ENCODE results near the gene EXOSC5.

DNA sequence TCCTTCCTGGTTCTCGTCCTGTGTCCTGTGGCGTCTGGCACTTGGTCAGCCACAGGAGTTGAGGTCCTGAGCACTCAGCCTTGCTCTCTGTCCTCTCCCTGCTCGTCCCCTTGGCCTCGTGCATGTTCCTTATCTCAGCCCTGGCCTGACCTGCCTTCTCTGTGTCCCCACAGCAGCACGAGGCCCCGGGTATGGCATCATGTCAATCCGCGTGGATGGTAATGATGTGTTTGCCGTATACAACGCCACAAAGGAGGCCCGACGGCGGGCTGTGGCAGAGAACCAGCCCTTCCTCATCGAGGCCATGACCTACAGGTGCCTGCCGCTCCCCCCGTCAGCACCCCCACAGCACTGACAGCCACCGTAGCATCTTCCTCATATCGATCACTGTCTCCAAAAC lies 25.3 kb upstream of the EXOSC5 start:
- TF ChIP-seq CTCF (IDR thresholded peaks at IDR 0.05; ENCODE audit: poor library complexity, severe bottlenecking) (no peak), MXI1 (conservative IDR thresholded peaks at IDR 0.05; ENCODE audit: poor library complexity, severe bottlenecking) (no peak), EP300 (conservative IDR thresholded peaks at IDR 0.05; ENCODE audit: poor library complexity, severe bottlenecking) (no peak), POLR2AphosphoS5 (IDR thresholded peaks at IDR 0.05) (no peak), EZH2 (IDR thresholded peaks at IDR 0.05; ENCODE audit: borderline replicate concordance, insufficient read depth, low read length, poor library complexity, severe bottlenecking) (no peak), TAF1 (IDR thresholded peaks at IDR 0.05; ENCODE audit: low read depth) (no peak), SMC3 (conservative IDR thresholded peaks at IDR 0.05; ENCODE audit: poor library complexity) (no peak), RAD21 (conservative IDR thresholded peaks at IDR 0.05) (no peak)
- TF ChIP-seq, protein P1, sequence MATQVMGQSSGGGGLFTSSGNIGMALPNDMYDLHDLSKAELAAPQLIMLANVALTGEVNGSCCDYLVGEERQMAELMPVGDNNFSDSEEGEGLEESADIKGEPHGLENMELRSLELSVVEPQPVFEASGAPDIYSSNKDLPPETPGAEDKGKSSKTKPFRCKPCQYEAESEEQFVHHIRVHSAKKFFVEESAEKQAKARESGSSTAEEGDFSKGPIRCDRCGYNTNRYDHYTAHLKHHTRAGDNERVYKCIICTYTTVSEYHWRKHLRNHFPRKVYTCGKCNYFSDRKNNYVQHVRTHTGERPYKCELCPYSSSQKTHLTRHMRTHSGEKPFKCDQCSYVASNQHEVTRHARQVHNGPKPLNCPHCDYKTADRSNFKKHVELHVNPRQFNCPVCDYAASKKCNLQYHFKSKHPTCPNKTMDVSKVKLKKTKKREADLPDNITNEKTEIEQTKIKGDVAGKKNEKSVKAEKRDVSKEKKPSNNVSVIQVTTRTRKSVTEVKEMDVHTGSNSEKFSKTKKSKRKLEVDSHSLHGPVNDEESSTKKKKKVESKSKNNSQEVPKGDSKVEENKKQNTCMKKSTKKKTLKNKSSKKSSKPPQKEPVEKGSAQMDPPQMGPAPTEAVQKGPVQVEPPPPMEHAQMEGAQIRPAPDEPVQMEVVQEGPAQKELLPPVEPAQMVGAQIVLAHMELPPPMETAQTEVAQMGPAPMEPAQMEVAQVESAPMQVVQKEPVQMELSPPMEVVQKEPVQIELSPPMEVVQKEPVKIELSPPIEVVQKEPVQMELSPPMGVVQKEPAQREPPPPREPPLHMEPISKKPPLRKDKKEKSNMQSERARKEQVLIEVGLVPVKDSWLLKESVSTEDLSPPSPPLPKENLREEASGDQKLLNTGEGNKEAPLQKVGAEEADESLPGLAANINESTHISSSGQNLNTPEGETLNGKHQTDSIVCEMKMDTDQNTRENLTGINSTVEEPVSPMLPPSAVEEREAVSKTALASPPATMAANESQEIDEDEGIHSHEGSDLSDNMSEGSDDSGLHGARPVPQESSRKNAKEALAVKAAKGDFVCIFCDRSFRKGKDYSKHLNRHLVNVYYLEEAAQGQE (IDR thresholded peaks at IDR 0.05; ENCODE audit: borderline replicate concordance), result no peak
